SK-N-MC (cell line): ENCODE results near the gene SDF2.

Source experiments
- EZH2 ChIP-seq: fragments of 200-600 bp; sonication (generic); IDR thresholded peaks from one replicate; pipeline ENCODE4 v1.6.1; 2017; ENCODE audit warnings: antibody characterized with exemption
- FOXP2 ChIP-seq: optimal IDR thresholded peaks from 2 replicates; pipeline ENCODE3; 2011; ENCODE audit warnings: mild to moderate bottlenecking, moderate library complexity; ENCODE audit not compliant: insufficient read depth; ENCODE audit errors: extremely low read length, control extremely low read depth
- POLR2AphosphoS5 ChIP-seq: IDR thresholded peaks from 2 replicates; pipeline ENCODE4 v1.6.1; 2012; ENCODE audit warnings: mild to moderate bottlenecking, low read depth, low read length, borderline replicate concordance

GRCh38 chr17:28618464-28618863 lies 43.2 kb downstream of the SDF2 start:
- TF ChIP-seq POLR2AphosphoS5: no peak
- TF ChIP-seq EZH2: no peak
- no peak for TF ChIP-seq FOXP2
